ENCODE results near the gene LHX4. TPM values are rescaled to one million over a fixed set of nuclear protein-coding genes. Genes with fewer than 3 reads are reported as not detected.
A peak's percentile ranks its signal among the peaks of the same experiment; 100 is the strongest.

Gene LHX4
- total and polyA plus RNA-seq, 3 experiments from 2014 or later, result 0.08 TPM; not detected in 2

DNA sequence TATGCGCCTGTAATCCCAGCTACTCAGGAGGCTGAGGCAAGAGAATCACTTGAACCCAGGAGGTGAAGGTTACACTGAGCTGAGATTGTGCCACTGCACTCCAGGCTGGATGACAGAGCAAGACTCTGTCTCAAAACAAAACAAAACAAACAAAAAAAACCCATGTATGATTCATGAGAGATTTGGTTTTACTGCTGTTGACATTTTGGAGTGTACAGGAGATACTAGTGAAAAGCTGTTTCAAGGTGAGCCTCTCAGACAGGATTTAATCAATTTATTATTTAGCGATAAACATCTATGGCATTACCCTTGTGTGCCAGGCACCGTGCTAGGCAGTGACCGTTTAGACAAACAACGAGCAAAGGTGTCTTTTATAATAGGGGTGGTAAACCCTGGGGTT is 16.5 kb downstream of the LHX4 start:
- Histone ChIP-seq H3K4me1 (ENCODE audit: insufficient read depth, low read length) (no peaks in the 10 kb centered on the region), H3K27me3 (ENCODE audit: insufficient read depth, low read length, poor library complexity, severe bottlenecking) (peaks cover 6% of the 10 kb centered on the region), H3K36me3 (ENCODE audit: insufficient read depth, low read length) (no peaks in the 10 kb centered on the region), H3K9me3 (ENCODE audit: low read length) (no peaks in the 10 kb centered on the region), H3K4me3 (ENCODE audit: low read length) (no peak overlapping the region), H3K27ac (ENCODE audit: low read depth, low read length) (no peak overlapping the region)
- DNase-seq, result no peak
- Mint-ChIP-seq H3K4me3 (no peak overlapping the region), H3K27ac (no peak overlapping the region), H3K27me3 (peaks cover 28 to 58% of the 10 kb centered on the region in 2 donors), H3K9me3 (no peaks in the 10 kb centered on the region), H3K36me3 (no peaks in the 10 kb centered on the region), H3K4me1 (peaks cover 0 to 8% (median 0%) of the 10 kb centered on the region in 3 donors)
- ChIA-PET CTCF (no interaction called here), POLR2A (no interaction called here)

DNA sequence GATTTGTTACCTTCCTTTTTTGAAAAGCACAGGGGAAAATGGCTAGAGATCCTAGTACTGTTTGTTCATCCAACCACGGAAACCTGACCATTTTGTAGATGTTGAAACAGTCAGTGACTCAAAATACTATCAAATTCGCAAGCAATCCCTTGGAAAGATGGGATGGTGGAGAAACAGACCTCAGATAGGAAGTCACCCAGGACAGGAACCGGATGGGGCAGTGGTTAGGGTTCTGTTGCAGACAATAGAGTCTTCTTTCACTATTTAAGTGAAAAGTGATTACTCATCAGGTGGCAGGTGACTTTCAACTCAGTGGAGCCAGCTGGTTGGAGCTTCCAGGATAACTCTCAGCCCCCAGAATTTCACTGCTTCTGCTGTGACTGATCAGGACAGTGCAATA is 17.0 kb downstream of the LHX4 start:
- Histone ChIP-seq H3K27me3 (ENCODE audit: insufficient read depth, low read length, poor library complexity, severe bottlenecking) (peaks cover 8% of the 10 kb centered on the region), H3K27ac (ENCODE audit: low read depth, low read length) (no peak overlapping the region), H3K4me3 (ENCODE audit: low read length) (no peak overlapping the region), H3K36me3 (ENCODE audit: insufficient read depth, low read length) (no peaks in the 10 kb centered on the region), H3K4me1 (ENCODE audit: insufficient read depth, low read length) (no peaks in the 10 kb centered on the region), H3K9me3 (ENCODE audit: low read length) (no peaks in the 10 kb centered on the region)
- Mint-ChIP-seq H3K36me3 (no peaks in the 10 kb centered on the region), H3K4me3 (no peak overlapping the region), H3K4me1 (peaks cover 0 to 8% (median 0%) of the 10 kb centered on the region in 3 donors), H3K27me3 (peaks cover 25 to 60% of the 10 kb centered on the region in 2 donors), H3K9me3 (no peaks in the 10 kb centered on the region), H3K27ac (no peak overlapping the region)
- DNase-seq, result peak in 1 of 5 donors; percentile 0
- ChIA-PET CTCF (no interaction called here), POLR2A (no interaction called here)

DNA sequence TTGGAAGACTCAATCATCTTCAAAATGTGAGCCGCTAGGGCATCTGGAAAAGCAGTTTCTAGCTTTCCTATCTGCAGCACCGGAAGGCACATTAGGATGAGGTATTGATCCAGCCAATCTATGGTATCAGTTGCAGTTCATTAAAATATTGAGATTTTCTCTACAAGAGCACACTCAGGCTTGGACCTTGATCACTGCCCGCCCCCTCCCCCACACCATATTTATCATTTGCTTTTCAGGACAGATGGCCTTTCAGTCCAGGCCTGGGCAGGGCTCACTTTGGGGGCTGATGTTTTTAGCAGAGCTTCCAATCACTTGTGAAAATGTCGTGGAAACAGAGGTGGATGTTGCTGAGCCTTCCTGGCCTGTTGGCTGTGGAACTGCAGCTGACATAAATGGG is 17.5 kb downstream of the LHX4 start:
- Mint-ChIP-seq H3K4me3 (no peak overlapping the region), H3K27me3 (peaks cover 22 to 60% of the 10 kb centered on the region in 2 donors), H3K9me3 (no peaks in the 10 kb centered on the region), H3K36me3 (no peaks in the 10 kb centered on the region), H3K4me1 (peaks cover 2 to 8% (median 2%) of the 10 kb centered on the region in 3 donors), H3K27ac (no peak overlapping the region)
- Histone ChIP-seq H3K4me3 (ENCODE audit: low read length) (no peak overlapping the region), H3K4me1 (ENCODE audit: insufficient read depth, low read length) (no peaks in the 10 kb centered on the region), H3K27me3 (ENCODE audit: insufficient read depth, low read length, poor library complexity, severe bottlenecking) (peaks cover 13% of the 10 kb centered on the region), H3K9me3 (ENCODE audit: low read length) (no peaks in the 10 kb centered on the region), H3K27ac (ENCODE audit: low read depth, low read length) (no peak overlapping the region), H3K36me3 (ENCODE audit: insufficient read depth, low read length) (no peaks in the 10 kb centered on the region)
- peak in 1 of 5 donors; percentile 16 for DNase-seq
- ChIA-PET CTCF (no interaction called here), POLR2A (no interaction called here)

DNA sequence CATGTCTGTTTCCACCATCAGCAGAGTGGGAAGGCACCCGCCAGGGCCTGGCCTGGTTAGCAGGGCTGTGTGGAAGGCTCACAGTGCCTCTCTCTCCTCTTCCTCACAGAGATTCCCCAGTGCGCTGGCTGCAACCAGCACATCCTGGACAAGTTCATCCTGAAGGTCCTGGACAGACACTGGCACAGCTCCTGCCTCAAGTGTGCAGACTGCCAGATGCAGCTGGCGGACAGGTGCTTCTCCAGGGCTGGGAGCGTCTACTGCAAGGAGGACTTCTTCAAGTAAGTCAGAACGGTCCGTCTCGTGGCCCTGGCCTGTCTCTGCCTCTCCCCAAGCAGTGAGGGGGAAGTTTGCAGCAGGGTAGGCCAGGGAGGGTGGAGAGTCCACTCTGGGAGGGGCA is 18.1 kb downstream of the LHX4 start:
- no peaks in the 10 kb centered on the region for H3K4me1 ChIP-seq (ENCODE audit: insufficient read depth, low read length)
- DNase-seq, result peak in 1 of 5 donors; percentile 32
- no peaks in the 10 kb centered on the region for H3K36me3 ChIP-seq (ENCODE audit: insufficient read depth, low read length)
- Mint-ChIP-seq H3K4me1 (peaks cover 2 to 8% (median 3%) of the 10 kb centered on the region in 3 donors), H3K9me3 (no peaks in the 10 kb centered on the region), H3K27ac (no peak overlapping the region), H3K4me3 (no peak overlapping the region), H3K27me3 (peaks cover 24 to 65% of the 10 kb centered on the region in 2 donors), H3K36me3 (no peaks in the 10 kb centered on the region)
- no peaks in the 10 kb centered on the region for H3K9me3 ChIP-seq (ENCODE audit: low read length)
- CTCF ChIA-PET, result no interaction called here
- H3K4me3 ChIP-seq (ENCODE audit: low read length), result no peak overlapping the region
- H3K27ac ChIP-seq (ENCODE audit: low read depth, low read length), result no peak overlapping the region
- H3K27me3 ChIP-seq (ENCODE audit: insufficient read depth, low read length, poor library complexity, severe bottlenecking), result peaks cover 19% of the 10 kb centered on the region
- POLR2A ChIA-PET, result no interaction called here

DNA sequence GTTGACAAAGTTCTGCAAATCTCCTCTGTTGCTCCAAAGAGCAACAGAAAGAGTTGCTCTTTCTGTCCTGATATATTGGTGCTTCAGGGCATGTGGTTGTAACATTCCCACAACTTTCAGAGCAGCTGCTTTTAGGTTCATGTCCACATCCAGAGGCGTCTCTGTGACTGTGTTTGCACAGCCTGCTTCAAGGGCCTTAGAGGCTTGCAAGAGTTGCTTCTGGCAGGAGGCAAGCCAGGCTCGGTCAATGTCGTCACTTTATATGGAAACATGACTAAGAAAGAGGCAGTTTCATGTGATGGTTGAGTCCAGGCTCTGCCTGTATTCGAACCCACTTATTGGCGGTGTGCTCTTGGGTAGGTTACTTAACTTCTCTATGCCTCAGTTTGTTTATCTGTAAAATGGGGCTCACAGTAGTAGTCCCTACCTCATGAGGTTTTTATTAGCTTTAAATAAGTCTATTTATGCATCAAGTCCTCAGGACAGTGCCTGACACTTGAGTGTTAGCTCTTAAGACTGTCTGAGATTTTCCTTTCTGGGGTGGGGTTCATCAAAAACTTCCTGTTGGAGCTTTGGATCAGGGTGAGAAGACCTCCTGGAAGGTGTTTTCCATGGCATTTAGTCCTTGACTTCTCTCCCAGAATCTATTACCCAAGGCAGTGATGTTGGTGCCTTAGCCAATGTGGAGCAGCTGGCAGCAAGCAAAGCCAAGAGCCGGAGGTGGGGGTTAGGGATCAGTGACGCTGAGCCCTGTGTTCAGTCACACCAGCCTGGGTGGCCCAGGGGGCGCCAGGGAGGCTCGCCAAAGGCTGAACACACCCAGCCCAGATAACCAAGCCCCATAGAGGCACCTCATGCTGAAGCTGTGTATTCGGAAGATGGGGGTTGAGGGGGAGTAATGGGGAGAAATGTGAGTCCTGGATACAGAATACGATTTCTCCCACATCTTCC is 18.9 kb downstream of the LHX4 start:
- Histone ChIP-seq H3K36me3 (ENCODE audit: insufficient read depth, low read length) (no peaks in the 10 kb centered on the region), H3K4me3 (ENCODE audit: low read length) (no peak overlapping the region), H3K9me3 (ENCODE audit: low read length) (no peaks in the 10 kb centered on the region), H3K27me3 (ENCODE audit: insufficient read depth, low read length, poor library complexity, severe bottlenecking) (peaks cover 22% of the 10 kb centered on the region), H3K4me1 (ENCODE audit: insufficient read depth, low read length) (no peaks in the 10 kb centered on the region), H3K27ac (ENCODE audit: low read depth, low read length) (no peak overlapping the region)
- Mint-ChIP-seq H3K9me3 (no peaks in the 10 kb centered on the region), H3K4me1 (peaks cover 2 to 8% (median 3%) of the 10 kb centered on the region in 3 donors), H3K27ac (no peak overlapping the region), H3K27me3 (peaks cover 32 to 67% of the 10 kb centered on the region in 2 donors), H3K4me3 (no peak overlapping the region), H3K36me3 (no peaks in the 10 kb centered on the region)
- DNase-seq, result peak in 1 of 5 donors; percentile 29
- POLR2A ChIA-PET, result no interaction called here
- CTCF ChIA-PET, result no interaction called here

DNA sequence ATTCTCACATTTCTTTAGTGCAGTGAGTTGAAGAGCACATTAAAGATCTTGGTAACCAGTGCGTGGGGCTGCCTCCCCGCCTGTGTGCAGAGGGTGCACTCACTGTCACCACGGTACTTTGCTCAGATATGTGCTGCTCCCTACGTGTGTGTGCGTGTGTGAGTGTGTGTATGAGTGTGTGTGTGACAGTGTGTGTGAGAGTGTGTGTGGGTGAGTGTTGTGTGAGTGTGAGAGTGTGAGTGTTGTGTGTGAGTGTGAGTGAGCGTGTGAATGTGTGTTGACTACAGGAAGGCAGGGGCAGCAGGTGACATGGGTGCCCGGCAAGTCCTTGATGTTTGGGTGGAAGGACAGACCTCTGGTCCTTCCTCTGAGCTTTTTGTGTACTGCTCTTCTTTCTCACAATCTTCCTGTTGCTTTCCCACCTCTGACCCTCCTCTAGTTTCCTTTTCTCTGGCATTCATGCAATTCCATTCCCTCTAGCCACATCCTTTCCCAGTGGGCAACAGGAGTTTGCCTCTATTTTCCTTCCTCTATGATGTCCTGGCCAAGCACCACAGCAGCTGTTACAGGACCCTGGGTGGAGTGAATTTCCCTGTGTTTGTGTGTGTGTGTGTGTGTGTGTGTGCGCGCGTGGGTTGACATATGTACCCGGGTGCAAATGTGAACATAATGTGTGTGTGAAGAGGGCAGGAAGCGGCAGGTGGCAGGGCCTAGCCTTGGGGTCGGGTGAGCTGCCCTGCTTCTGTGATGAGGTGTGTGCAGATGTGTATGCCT is 19.8 kb downstream of the LHX4 start:
- Mint-ChIP-seq H3K4me1 (peaks cover 2 to 8% (median 3%) of the 10 kb centered on the region in 3 donors), H3K27me3 (peaks cover 35 to 66% of the 10 kb centered on the region in 2 donors), H3K36me3 (no peaks in the 10 kb centered on the region), H3K4me3 (peak overlapping the region in 2 of 7 donors; percentile 1 to 20), H3K9me3 (no peaks in the 10 kb centered on the region), H3K27ac (peak overlapping the region in 1 of 8 donors; percentile 72)
- Histone ChIP-seq H3K36me3 (ENCODE audit: insufficient read depth, low read length) (no peaks in the 10 kb centered on the region), H3K4me3 (ENCODE audit: low read length) (no peak overlapping the region), H3K9me3 (ENCODE audit: low read length) (no peaks in the 10 kb centered on the region), H3K27me3 (ENCODE audit: insufficient read depth, low read length, poor library complexity, severe bottlenecking) (peaks cover 22% of the 10 kb centered on the region), H3K27ac (ENCODE audit: low read depth, low read length) (no peak overlapping the region), H3K4me1 (ENCODE audit: insufficient read depth, low read length) (no peaks in the 10 kb centered on the region)
- ChIA-PET POLR2A (no interaction called here), CTCF (no interaction called here)
- DNase-seq, result peak in 1 of 5 donors; percentile 23

DNA sequence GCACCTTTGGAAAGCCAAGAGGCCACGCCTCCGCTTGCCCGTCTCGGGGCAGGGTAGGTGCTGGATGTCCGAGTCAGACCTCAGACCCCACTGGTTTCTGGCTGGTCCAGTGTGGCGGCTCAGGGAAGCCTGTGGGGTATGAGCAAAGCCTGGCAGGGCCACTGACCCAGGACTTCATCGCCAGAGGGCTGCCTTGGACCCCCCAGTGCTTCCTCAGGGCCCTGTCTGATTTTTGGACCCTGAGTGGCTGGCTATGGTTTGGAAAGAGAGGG is 20.4 kb downstream of the LHX4 start:
- Histone ChIP-seq H3K4me3 (ENCODE audit: low read length) (no peak overlapping the region), H3K27me3 (ENCODE audit: insufficient read depth, low read length, poor library complexity, severe bottlenecking) (peaks cover 22% of the 10 kb centered on the region), H3K27ac (ENCODE audit: low read depth, low read length) (no peak overlapping the region), H3K4me1 (ENCODE audit: insufficient read depth, low read length) (no peaks in the 10 kb centered on the region), H3K9me3 (ENCODE audit: low read length) (no peaks in the 10 kb centered on the region), H3K36me3 (ENCODE audit: insufficient read depth, low read length) (no peaks in the 10 kb centered on the region)
- H3K4me3 Mint-ChIP-seq, result no peak overlapping the region
- no peak overlapping the region for H3K27ac Mint-ChIP-seq
- peaks cover 35 to 63% of the 10 kb centered on the region in 2 donors for H3K27me3 Mint-ChIP-seq
- ChIA-PET CTCF (no interaction called here), POLR2A (no interaction called here)
- DNase-seq, result peak in 1 of 5 donors; percentile 39
- no peaks in the 10 kb centered on the region for H3K9me3 Mint-ChIP-seq
- H3K36me3 Mint-ChIP-seq, result no peaks in the 10 kb centered on the region
- H3K4me1 Mint-ChIP-seq, result peaks cover 2 to 8% (median 3%) of the 10 kb centered on the region in 3 donors

DNA sequence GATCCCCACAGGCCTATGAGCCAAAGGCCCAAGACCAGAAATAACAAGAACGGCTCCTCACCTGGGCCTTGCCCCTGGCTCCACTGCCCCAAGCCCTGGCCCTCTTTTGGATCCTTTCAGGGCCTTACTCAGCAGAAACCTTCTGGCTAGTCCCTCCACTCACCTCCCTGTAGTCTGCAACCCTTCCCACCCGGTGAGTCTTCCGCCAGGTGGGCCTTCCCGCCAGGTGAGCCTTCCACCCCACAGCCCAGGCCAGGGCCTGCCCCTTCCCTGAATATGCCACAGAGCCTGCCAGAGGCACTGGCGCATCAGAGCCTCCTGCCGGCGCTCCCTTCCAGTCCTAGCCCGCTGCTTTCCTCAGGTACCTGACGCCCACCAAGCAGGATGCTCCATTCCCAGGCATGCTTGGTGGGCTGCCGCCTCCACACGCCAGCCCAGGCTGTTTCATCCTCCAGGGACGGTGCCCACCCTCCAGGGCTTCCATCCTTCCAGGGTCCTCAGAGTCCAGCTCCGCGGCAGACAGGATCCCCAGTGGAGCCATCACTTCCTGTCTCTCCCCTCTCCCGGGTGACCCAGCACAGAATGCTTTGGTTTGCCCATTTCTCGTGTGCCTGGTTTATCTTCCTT is 20.9 kb downstream of the LHX4 start:
- peak overlapping the region in 1 of 8 donors; percentile 29 for H3K27ac Mint-ChIP-seq
- peaks cover 2 to 8% (median 3%) of the 10 kb centered on the region in 3 donors for H3K4me1 Mint-ChIP-seq
- no peaks in the 10 kb centered on the region for H3K9me3 Mint-ChIP-seq
- H3K4me3 Mint-ChIP-seq, result no peak overlapping the region
- DNase-seq, result peak in 1 of 5 donors; percentile 23
- H3K27me3 Mint-ChIP-seq, result peaks cover 36 to 63% of the 10 kb centered on the region in 2 donors
- H3K9me3 ChIP-seq (ENCODE audit: low read length), result no peaks in the 10 kb centered on the region
- no peaks in the 10 kb centered on the region for H3K36me3 ChIP-seq (ENCODE audit: insufficient read depth, low read length)
- H3K4me1 ChIP-seq (ENCODE audit: insufficient read depth, low read length), result no peaks in the 10 kb centered on the region
- peaks cover 26% of the 10 kb centered on the region for H3K27me3 ChIP-seq (ENCODE audit: insufficient read depth, low read length, poor library complexity, severe bottlenecking)
- no peak overlapping the region for H3K4me3 ChIP-seq (ENCODE audit: low read length)
- H3K27ac ChIP-seq (ENCODE audit: low read depth, low read length), result no peak overlapping the region
- ChIA-PET POLR2A (no interaction called here), CTCF (no interaction called here)
- H3K36me3 Mint-ChIP-seq, result no peaks in the 10 kb centered on the region

Data from CD8-positive, alpha-beta memory T cell (primary cell).